Kidney epithelial cell (primary cell): Measurements from ENCODE around the gene CXorf49B. TPM values are rescaled to one million over a fixed set of nuclear protein-coding genes. Genes with fewer than 3 reads are reported as not detected.

ENCODE experiments used
- total RNA-seq: library from RNA; depleted of rRNA; stranded (reverse); fragments of >200 nt; gene quantifications from 2 replicates; pipeline ENCODE4 v1.2.3, GENCODE V29; 2015

Gene CXorf49B
- total RNA-seq, 1 donor from 2014 or later: not detected

Other genes starting within 250 kb of the CXorf49B start
- 71.7 and 82.2 TPM in 2 replicates for gene OGT, start 230.2 kb upstream of the CXorf49B start, total RNA-seq
- 3.1 and 4.1 TPM in 2 replicates for gene GCNA, start 184.9 kb upstream of the CXorf49B start, total RNA-seq
- gene CXCR3, start 144.8 kb upstream of the CXorf49B start, total RNA-seq: not detected in 2 replicates
- 52.7 and 80.7 TPM in 2 replicates for gene CXorf49, start 45.1 kb upstream of the CXorf49B start, total RNA-seq
- gene NHSL2, start 147.5 kb downstream of the CXorf49B start, total RNA-seq: 1.4 and 1.6 TPM in 2 replicates